ENCODE data around the gene LOC128125822.

- no peak for TF ChIP-seq CTCF (IDR thresholded peaks at IDR 0.05; ENCODE audit: insufficient read depth, low read length, poor library complexity, severe bottlenecking)
- TF ChIP-seq EZH2phosphoT487 (conservative IDR thresholded peaks at IDR 0.05; ENCODE audit: low read length) = no peak
Observed at GRCh38 chr6:63543982-63544381, 28.3 kb upstream of the LOC128125822 start.

Data from SU-DHL-6 (cell line).